Lung (tissue), 12 donors: ENCODE data around the gene PRKCSH. TPM values are rescaled to one million over a fixed set of nuclear protein-coding genes. Genes with fewer than 3 reads are reported as not detected.

Source experiments
- ATAC-seq: fragments of 200-7000 bp; cut with Tn5 transposase; one replicate; pipeline ENCODE4 v1.9.1; 2020; ENCODE audit warnings: moderate number of reproducible peaks; ENCODE audit not compliant: insufficient read depth, low FRiP score
- DNase-seq, 3 donors: peaks; one replicate each; pipeline ENCODE4 v3.0.0-alpha.2; 2013 to 2017
- H3K27ac ChIP-seq, 2 donors: one replicate each; pipeline ENCODE4 v1.5.1; 2013; ENCODE audit warnings: mild to moderate bottlenecking in 2 of 2, moderate library complexity in 2 of 2, control low read depth in 1 of 2, inconsistent platforms in 1 of 2, low read depth in 1 of 2, low read length in 1 of 2
- H3K27me3 ChIP-seq, 3 donors: one replicate each; pipeline ENCODE4 v1.5.1; 2013; ENCODE audit warnings: low read length in 2 of 3; ENCODE audit not compliant: control insufficient read depth in 3 of 3, insufficient read depth in 3 of 3
- H3K36me3 ChIP-seq, 4 donors: one replicate each; pipeline ENCODE4 v1.5.1; 2013; ENCODE audit warnings: low read length in 4 of 4, mild to moderate bottlenecking in 1 of 4, moderate library complexity in 1 of 4; ENCODE audit not compliant: control insufficient read depth in 4 of 4, insufficient read depth in 4 of 4
- H3K4me1 ChIP-seq, 5 donors: one replicate each; pipeline ENCODE4 v1.5.1; 2013; ENCODE audit warnings: low read length in 5 of 5, mild to moderate bottlenecking in 2 of 5, moderate library complexity in 1 of 5; ENCODE audit not compliant: control insufficient read depth in 5 of 5, insufficient read depth in 5 of 5
- H3K4me3 ChIP-seq: one replicate; pipeline ENCODE4 v1.5.1; 2013; ENCODE audit warnings: mild to moderate bottlenecking, control low read depth, moderate library complexity
- H3K9ac ChIP-seq, 2 donors: one replicate each; pipeline ENCODE4 v1.5.1; 2013; ENCODE audit warnings: low read length in 2 of 2, control low read depth in 1 of 2; ENCODE audit not compliant: insufficient read depth in 1 of 2
- H3K9me3 ChIP-seq, 4 donors: one replicate each; pipeline ENCODE4 v1.5.1; 2013; ENCODE audit warnings: low read length in 3 of 4, mild to moderate bottlenecking in 1 of 4, moderate library complexity in 1 of 4; ENCODE audit not compliant: control insufficient read depth in 4 of 4, insufficient read depth in 3 of 4
- CTCF ChIP-seq: IDR thresholded peaks from 2 replicates; pipeline ENCODE4 v1.5.1; 2012; ENCODE audit warnings: mild to moderate bottlenecking; ENCODE audit errors: control extremely low read depth, extremely low read depth
- WGBS, 2 donors: extraction: QIAGEN DNeasy Blood & Tissue Kit; methylation state at CpG; one replicate each; pipeline ENCODE4 v1.1.7; 2013; 5-methylcytosine and 5-hydroxymethylcytosine counted together
- polyA plus RNA-seq, 2 donors: library from polyadenylated mRNA; stranded (reverse); fragments of 200-250 nt; gene quantifications; one replicate each; pipeline ENCODE4 v1.2.1, GENCODE V29; 2013
- total RNA-seq, 2 donors: library from RNA; depleted of rRNA in 1 of 2; stranded (reverse); fragments of >200 nt in 1 of 2; gene quantifications; one replicate each; pipeline ENCODE4 v1.2.1, GENCODE V29; 2014 to 2021
- donor health status: control.
- donor health status: control.
- donor health status: Bipolar disorder and iron deficiency.
- donor health status: healthy.
- donor health status: DM: yes; HTN: yes; CAD: no.

Gene PRKCSH
- total and polyA plus RNA-seq, 4 donors = 115 to 315 (median 158) TPM

- no peak for TF ChIP-seq CTCF
- Histone ChIP-seq H3K9me3 (no peaks in the 10 kb centered on the region), H3K36me3 (no peaks in the 10 kb centered on the region), H3K27me3 (peaks cover 0 to 23% (median 21%) of the 10 kb centered on the region in 3 donors), H3K9ac (no peak overlapping the region), H3K4me1 (peaks cover 0 to 4% (median 0%) of the 10 kb centered on the region in 5 donors), H3K27ac (no peak overlapping the region), H3K4me3 (no peak overlapping the region)
- 81 to 87% methylated on average over 8 of the region's 8 CpGs for WGBS, 2 donors
- ATAC-seq = no peak
- no peak for DNase-seq
Measured at GRCh38 chr19:11475861-11476260, 40.4 kb downstream of the PRKCSH start.

GRCh38 chr19:11478167-11479089 lies 43.0 kb downstream of the PRKCSH start:
- H3K4me3 ChIP-seq = no peak overlapping the region
- H3K36me3 ChIP-seq = peaks cover 0 to 3% (median 0%) of the 10 kb centered on the region in 4 donors
- no peak overlapping the region for H3K27ac ChIP-seq
- peaks cover 0 to 14% (median 0%) of the 10 kb centered on the region in 5 donors for H3K4me1 ChIP-seq
- H3K9me3 ChIP-seq = no peaks in the 10 kb centered on the region
- H3K9ac ChIP-seq = no peak overlapping the region
- peaks cover 0 to 42% (median 34%) of the 10 kb centered on the region in 3 donors for H3K27me3 ChIP-seq
- ATAC-seq (no peak), DNase-seq (no peak)
- no peak for TF ChIP-seq CTCF
- 52 to 61% methylated on average over 19 of the region's 19 CpGs for WGBS, 2 donors

GRCh38 chr19:11479090-11479897 lies 43.9 kb downstream of the PRKCSH start:
- no peak for TF ChIP-seq CTCF
- 18 to 19% methylated on average over 55 to 62 of the region's 62 CpGs for WGBS, 2 donors

More at GRCh38 chr19:11479090-11479897, 43.9 kb downstream of the PRKCSH start:
- H3K27ac ChIP-seq = no peak overlapping the region
- H3K9me3 ChIP-seq = no peaks in the 10 kb centered on the region
- ATAC-seq (no peak), DNase-seq (peak; percentile 2 to 38 (median 12))
- H3K36me3 ChIP-seq = peaks cover 0 to 3% (median 1%) of the 10 kb centered on the region in 4 donors
- H3K9ac ChIP-seq = no peak overlapping the region
- H3K27me3 ChIP-seq = peaks cover 0 to 42% (median 31%) of the 10 kb centered on the region in 3 donors
- H3K4me3 ChIP-seq = no peak overlapping the region
- peaks cover 0 to 14% (median 0%) of the 10 kb centered on the region in 5 donors for H3K4me1 ChIP-seq
